Breast epithelium (tissue), 4 donors: ENCODE results near the gene ADAMTSL2. TPM values are rescaled to one million over a fixed set of nuclear protein-coding genes. Genes with fewer than 3 reads are reported as not detected.
"Not testable (repeated sequence)": the region's sequence is repeated elsewhere in the genome, so short reads cannot be mapped to it uniquely, and the experiment has no call there.

Experiments
- DNase-seq, 2 donors: peaks; one replicate each; pipeline ENCODE4 v3.0.0-alpha.2; 2019; ENCODE audit warnings: low spot score in 2 of 2
- H3K27ac ChIP-seq, 2 donors: fragments of 200-600 bp; sonication (generic) in 1 of 2; one replicate each; pipeline ENCODE4 v1.5.1; 2016 to 2019; ENCODE audit warnings: mild to moderate bottlenecking in 1 of 2
- H3K27me3 ChIP-seq, 2 donors: fragments of 200-600 bp; sonication (generic) in 1 of 2; one replicate each; pipeline versions ENCODE4 v1.5.1 to v1.6.0; 2017 to 2019; ENCODE audit warnings: control low read depth in 1 of 2, mild to moderate bottlenecking in 1 of 2
- H3K36me3 ChIP-seq: fragments of 200-600 bp; one replicate; pipeline ENCODE4 v1.5.1; 2019
- H3K4me1 ChIP-seq, 2 donors: fragments of 200-600 bp; sonication (generic); one replicate each; pipeline ENCODE4 v1.5.1; 2016 to 2019; ENCODE audit warnings: control low read depth in 1 of 2
- H3K4me3 ChIP-seq, 3 donors: fragments of 200-600 bp; sonication (generic); 1 replicate in 2 of 3; 2 replicates in 1 of 3; pipeline ENCODE4 v1.5.1; 2016 to 2019; ENCODE audit warnings: mild to moderate bottlenecking in 3 of 3, moderate library complexity in 2 of 3
- H3K9me3 ChIP-seq, 2 donors: fragments of 200-600 bp; sonication (generic) in 1 of 2; one replicate each; pipeline ENCODE4 v1.5.1; 2016 to 2019; ENCODE audit warnings: control low read depth in 1 of 2
- POLR2A ChIP-seq: fragments of 450-650 bp; IDR thresholded peaks from one replicate; pipeline ENCODE4 v1.6.1; 2016; ENCODE audit warnings: antibody characterized with exemption, mild to moderate bottlenecking, moderate library complexity
- POLR2AphosphoS5 ChIP-seq, 3 donors: sonication (generic); formaldehyde crosslinking; IDR thresholded peaks; one replicate each; pipeline ENCODE4 v1.6.1; 2017; ENCODE audit warnings: antibody characterized with exemption in 3 of 3
- intact Hi-C: fragments of 100-400 bp; cut with DNase I; formaldehyde crosslinking; loops from one replicate; pipeline ENCODE4 v1.15.1; 2023; ENCODE audit warnings: low total_unique reads
- total RNA-seq, 3 donors: library from RNA; depleted of rRNA; stranded (reverse); fragments of >200 nt; gene quantifications; one replicate each; pipeline ENCODE4 v1.1.0, GENCODE V29; 2016
- TF ChIP-seq, protein P1 (sequence below), 3 donors: fragments of 450-650 bp; IDR thresholded peaks; one replicate each; pipeline ENCODE4 v1.5.1; 2016 to 2017; ENCODE audit warnings: antibody characterized with exemption in 3 of 3, mild to moderate bottlenecking in 3 of 3, moderate library complexity in 3 of 3

The ADAMTSL2 gene
- total RNA-seq, 3 donors from 2014 or later: 0.33 to 0.80 (median 0.44) TPM

DNA sequence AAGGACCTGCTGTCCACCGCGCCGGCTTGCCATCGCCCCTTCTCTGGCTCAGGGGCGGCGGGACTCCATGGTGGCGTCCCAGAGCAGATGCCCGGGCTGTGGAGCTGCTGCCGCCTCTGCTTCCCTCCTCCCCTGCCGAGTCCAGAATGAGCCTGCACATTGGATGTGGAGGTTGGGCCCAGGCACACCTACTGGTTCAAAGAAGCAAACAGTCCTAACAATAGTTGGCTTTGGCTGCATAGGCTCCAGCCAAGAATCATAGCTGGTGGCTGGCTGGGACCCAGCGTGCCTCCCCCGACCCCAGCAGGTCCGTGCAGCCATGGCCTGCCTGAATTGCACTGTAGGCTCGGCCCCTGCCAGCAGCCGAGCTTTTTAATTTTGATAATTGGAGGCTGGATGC, 25.8 kb downstream of the ADAMTSL2 start:
- no peaks in the 10 kb centered on the region for H3K36me3 ChIP-seq
- no peaks in the 10 kb centered on the region for H3K9me3 ChIP-seq
- peak in 1 of 2 donors; percentile 57 for DNase-seq
- intact Hi-C loops: no loop called here
- no peak overlapping the region for H3K27ac ChIP-seq
- H3K4me1 ChIP-seq: peaks cover 7 to 17% of the 10 kb centered on the region in 2 donors
- H3K27me3 ChIP-seq: peaks cover 0 to 3% of the 10 kb centered on the region in 2 donors
- TF ChIP-seq POLR2A (no peak), POLR2AphosphoS5 (IDR thresholded peaks at IDR 0.05) (no peak)
- TF ChIP-seq, protein P1, sequence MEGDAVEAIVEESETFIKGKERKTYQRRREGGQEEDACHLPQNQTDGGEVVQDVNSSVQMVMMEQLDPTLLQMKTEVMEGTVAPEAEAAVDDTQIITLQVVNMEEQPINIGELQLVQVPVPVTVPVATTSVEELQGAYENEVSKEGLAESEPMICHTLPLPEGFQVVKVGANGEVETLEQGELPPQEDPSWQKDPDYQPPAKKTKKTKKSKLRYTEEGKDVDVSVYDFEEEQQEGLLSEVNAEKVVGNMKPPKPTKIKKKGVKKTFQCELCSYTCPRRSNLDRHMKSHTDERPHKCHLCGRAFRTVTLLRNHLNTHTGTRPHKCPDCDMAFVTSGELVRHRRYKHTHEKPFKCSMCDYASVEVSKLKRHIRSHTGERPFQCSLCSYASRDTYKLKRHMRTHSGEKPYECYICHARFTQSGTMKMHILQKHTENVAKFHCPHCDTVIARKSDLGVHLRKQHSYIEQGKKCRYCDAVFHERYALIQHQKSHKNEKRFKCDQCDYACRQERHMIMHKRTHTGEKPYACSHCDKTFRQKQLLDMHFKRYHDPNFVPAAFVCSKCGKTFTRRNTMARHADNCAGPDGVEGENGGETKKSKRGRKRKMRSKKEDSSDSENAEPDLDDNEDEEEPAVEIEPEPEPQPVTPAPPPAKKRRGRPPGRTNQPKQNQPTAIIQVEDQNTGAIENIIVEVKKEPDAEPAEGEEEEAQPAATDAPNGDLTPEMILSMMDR (IDR thresholded peaks at IDR 0.05): no peak
- H3K4me3 ChIP-seq: no peak overlapping the region

DNA sequence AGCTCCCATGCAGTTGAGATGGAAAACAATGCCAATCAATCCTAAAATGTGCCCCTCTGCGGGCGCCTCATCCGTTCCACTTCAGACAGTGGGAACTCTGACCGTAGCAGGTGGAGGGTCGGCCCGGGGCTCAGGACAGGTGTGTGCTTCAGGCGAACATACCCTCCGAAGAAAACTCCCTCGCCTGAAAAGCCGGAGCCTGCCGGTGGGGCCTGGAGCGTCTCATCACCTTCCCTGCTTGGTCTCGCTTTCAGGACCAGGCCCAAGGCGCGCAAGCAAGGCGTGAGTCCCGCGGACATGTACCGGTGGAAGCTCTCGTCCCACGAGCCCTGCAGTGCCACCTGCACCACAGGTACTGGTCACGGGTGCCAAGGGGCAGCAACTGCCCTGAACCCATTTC, 26.4 kb downstream of the ADAMTSL2 start:
- peaks cover 7 to 17% of the 10 kb centered on the region in 2 donors for H3K4me1 ChIP-seq
- H3K27ac ChIP-seq: no peak overlapping the region
- DNase-seq: no peak
- intact Hi-C loops: no loop called here
- H3K27me3 ChIP-seq: peaks cover 0 to 3% of the 10 kb centered on the region in 2 donors
- no peaks in the 10 kb centered on the region for H3K36me3 ChIP-seq
- TF ChIP-seq, protein P1 (IDR thresholded peaks at IDR 0.05): no peak
- TF ChIP-seq POLR2AphosphoS5 (IDR thresholded peaks at IDR 0.05) (no peak), POLR2A (no peak)
- H3K9me3 ChIP-seq: no peaks in the 10 kb centered on the region
- no peak overlapping the region for H3K4me3 ChIP-seq

GRCh38 chr9:133561976-133562554, 27.6 kb downstream of the ADAMTSL2 start:
- no peaks in the 10 kb centered on the region for H3K9me3 ChIP-seq
- DNase-seq: peak in 1 of 2 donors; percentile 35
- H3K27me3 ChIP-seq: peaks cover 0 to 3% of the 10 kb centered on the region in 2 donors
- H3K27ac ChIP-seq: no peak overlapping the region
- no peak overlapping the region for H3K4me3 ChIP-seq
- no peak for TF ChIP-seq POLR2A
- TF ChIP-seq, protein P1 (IDR thresholded peaks at IDR 0.05): no peak
- TF ChIP-seq POLR2AphosphoS5 (IDR thresholded peaks at IDR 0.05): no peak
- H3K36me3 ChIP-seq: no peaks in the 10 kb centered on the region
- H3K4me1 ChIP-seq: peaks cover 7 to 17% of the 10 kb centered on the region in 2 donors
- intact Hi-C loops: no loop called here

GRCh38 chr9:133562611-133563290, 28.2 kb downstream of the ADAMTSL2 start:
- peaks cover 0 to 3% of the 10 kb centered on the region in 2 donors for H3K27me3 ChIP-seq
- no peak for DNase-seq
- intact Hi-C loops: no loop called here
- TF ChIP-seq POLR2A (no peak), POLR2AphosphoS5 (IDR thresholded peaks at IDR 0.05) (no peak)
- TF ChIP-seq, protein P1 (IDR thresholded peaks at IDR 0.05): no peak
- H3K36me3 ChIP-seq: no peaks in the 10 kb centered on the region
- peak overlapping the region in 2 of 3 donors; percentile 13 to 39 for H3K4me3 ChIP-seq
- peaks cover 7 to 17% of the 10 kb centered on the region in 2 donors for H3K4me1 ChIP-seq
- no peaks in the 10 kb centered on the region for H3K9me3 ChIP-seq
- peak overlapping the region in 1 of 2 donors; percentile 7 for H3K27ac ChIP-seq

- no peak for DNase-seq
- Histone ChIP-seq H3K27ac (peak overlapping the region in 1 of 2 donors; percentile 7), H3K9me3 (no peaks in the 10 kb centered on the region), H3K4me3 (peak overlapping the region in 2 of 3 donors; percentile 13 to 39), H3K4me1 (peaks cover 7 to 17% of the 10 kb centered on the region in 2 donors), H3K36me3 (no peaks in the 10 kb centered on the region), H3K27me3 (peaks cover 0 to 3% of the 10 kb centered on the region in 2 donors)
- intact Hi-C loops: no loop called here
- TF ChIP-seq, protein P1 (IDR thresholded peaks at IDR 0.05): no peak
- TF ChIP-seq POLR2AphosphoS5 (IDR thresholded peaks at IDR 0.05) (no peak), POLR2A (no peak)
These were observed 28.8 kb downstream of the ADAMTSL2 start for GRCh38 chr9:133563291-133563796.

- H3K36me3 ChIP-seq, H3K27me3 ChIP-seq, intact Hi-C loops, H3K27ac ChIP-seq, H3K4me3 ChIP-seq, H3K9me3 ChIP-seq, DNase-seq: not testable (repeated sequence)
- H3K4me1 ChIP-seq: peaks cover 7 to 17% of the 10 kb centered on the region in 2 donors
These were observed 29.3 kb downstream of the ADAMTSL2 start for GRCh38 chr9:133563814-133564213.
